Measurements from ENCODE around the gene SETD3. TPM values are rescaled to one million over a fixed set of nuclear protein-coding genes. Genes with fewer than 3 reads are reported as not detected.
"Not testable (repeated sequence)": the region's sequence is repeated elsewhere in the genome, so short reads cannot be mapped to it uniquely, and the experiment has no call there.

The SETD3 gene
- total RNA-seq, 1 donor from 2014 or later, result 25.1 TPM

DNA sequence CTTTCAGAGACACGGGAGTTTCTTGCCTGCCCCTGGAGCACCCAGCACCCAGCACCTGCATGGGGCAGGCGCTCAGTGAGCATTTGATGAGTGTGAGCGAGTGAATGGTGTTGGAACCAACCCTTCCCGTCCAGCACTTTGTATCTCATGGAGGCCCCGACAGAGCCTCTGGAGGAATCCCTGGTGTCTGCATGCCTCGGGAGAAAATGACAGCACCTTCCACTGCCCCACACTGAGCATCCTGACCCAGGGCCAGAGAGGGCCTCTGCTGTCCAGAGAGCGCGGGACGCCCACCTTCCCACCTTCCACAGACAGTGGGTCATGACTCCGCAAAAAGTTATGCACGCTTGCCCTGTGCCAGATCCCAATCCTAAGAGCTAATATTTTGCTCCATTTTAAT lies 105.7 kb downstream of the SETD3 start:
- DNase-seq (ENCODE audit: low spot score) (no peak), ATAC-seq (no peak)

- no peak for ATAC-seq
- DNase-seq (ENCODE audit: low spot score), result no peak
Observed at GRCh38 chr14:99363616-99364290, 116.9 kb downstream of the SETD3 start.

GRCh38 chr14:99363051-99363450 lies 117.6 kb downstream of the SETD3 start:
- no peak for DNase-seq (ENCODE audit: low spot score)
- ATAC-seq, result no peak

DNA sequence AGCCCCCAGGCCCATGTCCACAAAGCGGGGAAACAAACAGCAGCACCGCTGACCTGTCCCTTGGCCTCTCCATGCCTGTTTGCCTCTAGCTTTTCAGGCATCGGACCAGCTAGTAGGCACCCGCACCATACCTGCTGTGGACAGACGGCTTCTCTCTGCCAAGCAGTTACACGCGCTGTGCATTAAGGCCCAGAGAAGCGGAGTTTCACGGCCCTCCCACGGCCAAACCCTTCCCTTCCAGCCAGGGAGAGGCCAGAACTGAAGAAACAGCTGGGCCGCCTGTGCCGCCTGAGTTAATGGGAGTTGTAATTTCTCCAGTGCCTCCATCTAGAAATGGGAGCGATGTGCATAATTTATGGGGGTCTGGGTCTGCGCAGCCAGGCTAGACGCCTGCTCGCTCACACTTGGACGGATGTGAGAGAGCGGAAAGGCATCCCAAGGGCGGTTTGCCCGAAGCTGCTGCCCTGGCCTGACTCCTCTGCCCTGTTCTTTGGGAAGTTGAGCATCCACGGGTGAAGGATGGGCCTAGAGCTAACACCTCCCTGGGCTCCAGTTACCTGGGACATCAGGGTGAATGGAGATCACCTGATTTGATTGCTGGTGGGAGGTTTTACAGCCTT lies 119.0 kb downstream of the SETD3 start:
- ATAC-seq, result no peak
- DNase-seq (ENCODE audit: low spot score), result no peak

- DNase-seq (ENCODE audit: low spot score), result no peak
- no peak for ATAC-seq
Observed at GRCh38 chr14:99360774-99361595, 119.7 kb downstream of the SETD3 start.

DNA sequence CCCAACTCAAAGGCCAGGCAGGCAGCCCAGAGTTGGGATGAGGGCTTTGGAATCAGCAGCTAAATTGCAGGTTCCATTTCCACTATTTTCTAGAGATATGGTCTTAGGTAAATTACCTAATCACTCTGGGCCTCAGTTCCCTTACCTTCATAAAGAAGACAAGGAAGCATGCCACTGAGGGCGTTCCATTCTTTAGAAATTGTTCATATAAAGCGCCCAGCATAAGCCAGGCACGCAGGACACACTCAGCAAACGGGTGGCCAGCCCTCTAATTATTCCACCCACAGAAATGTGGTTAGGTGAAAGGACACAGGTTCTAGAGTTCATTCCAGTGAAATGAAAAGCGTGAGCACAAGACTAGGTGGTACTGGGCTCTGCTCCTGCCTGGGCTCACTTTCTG lies 120.8 kb downstream of the SETD3 start:
- no peak for ATAC-seq
- no peak for DNase-seq (ENCODE audit: low spot score)

DNA sequence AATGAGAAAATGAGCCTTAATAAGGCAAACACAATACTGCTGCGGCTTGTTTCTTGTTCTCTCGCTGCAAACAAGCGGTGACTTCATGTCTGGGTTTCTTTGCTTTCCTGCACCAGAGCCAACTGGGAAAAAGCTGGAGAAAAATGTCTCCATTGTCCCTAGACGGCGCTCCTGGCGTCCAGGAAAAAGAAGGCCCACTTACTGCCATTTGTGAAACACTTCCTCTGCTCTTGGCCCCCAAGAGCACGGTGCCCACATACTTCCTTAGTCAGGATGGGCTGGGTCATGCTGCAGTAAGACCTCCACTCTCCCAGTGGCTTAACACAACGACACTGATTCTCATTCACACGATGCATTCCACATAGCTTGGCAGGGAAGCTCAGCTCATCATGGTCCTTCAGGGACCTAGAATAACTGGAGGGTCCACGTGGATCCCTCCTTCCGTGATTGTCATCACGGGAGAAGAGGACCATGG lies 122.7 kb downstream of the SETD3 start:
- ATAC-seq (no peak), DNase-seq (ENCODE audit: low spot score) (no peak)

DNA sequence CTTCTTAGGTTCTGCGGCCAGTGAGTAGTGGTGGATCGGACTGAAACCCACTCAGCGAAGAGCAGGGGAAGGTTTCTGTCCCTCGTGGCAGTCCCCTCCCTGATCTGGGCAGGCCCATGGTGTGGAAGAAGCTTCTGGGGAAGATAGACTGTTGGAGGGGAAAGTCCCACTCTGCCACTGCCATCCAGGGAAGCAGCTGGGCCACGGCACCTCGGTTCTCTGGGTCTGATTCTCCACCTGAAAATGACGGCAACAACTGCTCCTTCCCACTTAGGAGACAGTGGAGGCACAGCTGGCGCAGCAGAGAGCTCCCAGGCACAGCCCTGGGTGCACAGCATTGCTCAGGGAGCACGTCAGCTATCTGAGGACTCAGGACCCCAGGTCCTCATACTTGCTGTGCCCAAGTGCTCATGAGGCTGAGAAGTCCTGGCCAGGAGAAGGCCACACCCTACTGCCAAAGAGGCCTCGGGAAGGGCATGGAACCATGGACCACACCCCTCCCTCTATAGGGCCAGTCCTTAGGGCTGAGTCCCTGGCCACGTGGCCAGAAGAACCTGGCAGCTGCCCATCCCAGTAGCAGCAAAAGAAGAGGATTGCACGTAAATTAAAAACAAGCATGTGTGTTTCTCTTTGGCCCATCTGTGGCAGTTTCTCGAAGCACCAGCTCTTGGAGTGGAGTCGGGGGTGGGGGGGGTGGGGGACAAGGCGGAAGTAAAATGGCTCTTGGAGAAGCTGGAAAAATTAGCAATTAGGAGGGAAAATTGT lies 123.3 kb downstream of the SETD3 start:
- ATAC-seq (no peak), DNase-seq (ENCODE audit: low spot score) (no peak)

GRCh38 chr14:99356031-99356608 lies 124.5 kb downstream of the SETD3 start:
- DNase-seq (ENCODE audit: low spot score) (no peak), ATAC-seq (no peak)

GRCh38 chr14:99354166-99354875 lies 126.3 kb downstream of the SETD3 start:
- ATAC-seq, result no peak
- no peak for DNase-seq (ENCODE audit: low spot score)

GRCh38 chr14:99352688-99353280 lies 127.9 kb downstream of the SETD3 start:
- ATAC-seq, result no peak
- no peak for DNase-seq (ENCODE audit: low spot score)

- ATAC-seq (no peak), DNase-seq (ENCODE audit: low spot score) (no peak)
Observed at GRCh38 chr14:99351166-99352007, 129.3 kb downstream of the SETD3 start.

DNA sequence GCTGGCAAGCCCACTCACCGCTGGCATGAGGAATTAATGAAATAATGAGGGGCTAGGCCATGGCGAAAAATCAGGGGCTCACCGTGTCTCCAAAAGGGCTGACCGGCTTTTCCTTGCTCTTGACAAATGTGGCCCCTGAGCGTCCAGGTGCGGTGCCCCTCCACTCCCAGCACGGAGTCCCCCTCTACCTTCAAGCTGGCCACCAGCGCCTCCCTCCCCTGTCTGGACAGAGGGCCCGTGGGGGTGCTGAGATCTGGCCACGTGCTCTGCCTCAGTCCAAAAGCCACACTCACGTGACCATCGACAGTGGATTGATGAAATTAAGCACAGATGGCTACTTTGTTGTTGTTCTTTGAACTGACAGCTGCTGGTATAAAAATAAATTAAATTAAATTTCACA lies 129.9 kb downstream of the SETD3 start:
- ATAC-seq (no peak), DNase-seq (ENCODE audit: low spot score) (no peak)

GRCh38 chr14:99349721-99350495 lies 130.8 kb downstream of the SETD3 start:
- no peak for DNase-seq (ENCODE audit: low spot score)
- ATAC-seq, result no peak

GRCh38 chr14:99348816-99349614 lies 131.6 kb downstream of the SETD3 start:
- DNase-seq (ENCODE audit: low spot score) (no peak), ATAC-seq (no peak)

DNA sequence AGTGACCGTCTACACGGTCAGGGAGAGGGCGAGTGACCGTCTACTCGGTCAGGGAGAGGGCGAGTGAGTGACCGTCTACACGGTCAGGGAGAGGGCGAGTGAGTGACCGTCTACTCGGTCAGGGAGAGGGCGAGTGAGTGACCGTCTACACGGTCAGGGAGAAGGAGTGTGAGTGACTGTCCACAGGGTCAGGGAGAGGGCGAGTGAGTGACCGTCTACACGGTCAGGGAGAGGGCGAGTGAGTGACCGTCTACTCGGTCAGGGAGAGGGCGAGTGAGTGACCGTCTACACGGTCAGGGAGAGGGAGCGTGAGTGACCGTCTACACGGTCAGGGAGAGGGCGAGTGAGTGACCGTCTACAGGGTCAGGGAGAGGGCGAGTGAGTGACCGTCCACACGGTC lies 132.4 kb downstream of the SETD3 start:
- not testable (repeated sequence) for ATAC-seq; DNase-seq (ENCODE audit: low spot score)

All from left lobe of liver (tissue), 2 donors.